Activated T-cell treated with anti-CD3 and anti-CD28 coated beads for 4 hours (primary cell): Measurements from ENCODE around the gene PRSS56.

Experiments
- DNase-seq: peaks from one replicate; pipeline ENCODE4 v3.0.0-alpha.2; 2020

PRSS56 gene

DNA sequence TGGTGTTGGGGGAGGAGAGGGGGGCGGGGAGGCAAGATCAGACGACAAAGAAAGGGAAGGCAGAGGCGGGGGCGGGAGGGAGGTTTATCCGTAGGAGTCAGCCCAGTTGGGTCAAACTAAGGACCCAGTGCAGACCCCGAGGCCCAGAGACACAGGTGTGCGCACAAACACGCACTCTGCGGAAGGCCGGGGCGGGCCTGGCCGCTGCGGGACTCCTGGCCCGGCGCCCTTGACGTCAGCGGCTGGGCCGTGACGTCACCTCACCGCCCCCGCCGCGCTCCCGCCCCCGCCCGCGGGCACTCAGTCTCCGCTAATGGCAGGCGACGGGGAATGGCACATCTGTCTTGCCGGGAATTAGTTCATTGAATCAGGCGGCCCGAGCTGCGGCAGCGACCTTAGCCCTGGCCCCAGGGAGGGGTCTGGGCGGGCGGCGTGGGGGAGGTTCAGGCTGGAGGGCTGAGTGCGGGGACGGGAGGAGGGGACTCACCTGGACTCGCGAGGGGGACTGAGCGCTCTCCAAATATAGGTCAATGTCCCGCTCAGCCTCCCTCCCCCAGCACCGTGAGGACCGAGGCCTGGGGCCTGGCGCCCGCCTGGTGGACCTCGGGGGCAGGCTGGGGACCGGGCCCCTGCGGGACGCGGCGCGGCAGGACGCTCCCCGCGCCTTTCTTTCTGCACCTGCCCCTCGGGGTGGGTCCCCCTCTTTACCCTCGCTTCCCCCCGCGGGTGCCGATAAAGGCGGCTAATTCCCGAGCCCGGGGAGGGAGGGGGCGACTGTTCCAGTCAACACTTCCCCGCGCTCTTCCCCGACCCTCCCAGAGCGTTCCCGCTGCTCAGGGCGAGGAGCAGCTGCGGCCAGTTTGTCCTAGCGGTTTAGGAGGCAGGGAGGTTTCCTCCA is 17.0 kb upstream of the PRSS56 start:
- peak; percentile 42 for DNase-seq

DNA sequence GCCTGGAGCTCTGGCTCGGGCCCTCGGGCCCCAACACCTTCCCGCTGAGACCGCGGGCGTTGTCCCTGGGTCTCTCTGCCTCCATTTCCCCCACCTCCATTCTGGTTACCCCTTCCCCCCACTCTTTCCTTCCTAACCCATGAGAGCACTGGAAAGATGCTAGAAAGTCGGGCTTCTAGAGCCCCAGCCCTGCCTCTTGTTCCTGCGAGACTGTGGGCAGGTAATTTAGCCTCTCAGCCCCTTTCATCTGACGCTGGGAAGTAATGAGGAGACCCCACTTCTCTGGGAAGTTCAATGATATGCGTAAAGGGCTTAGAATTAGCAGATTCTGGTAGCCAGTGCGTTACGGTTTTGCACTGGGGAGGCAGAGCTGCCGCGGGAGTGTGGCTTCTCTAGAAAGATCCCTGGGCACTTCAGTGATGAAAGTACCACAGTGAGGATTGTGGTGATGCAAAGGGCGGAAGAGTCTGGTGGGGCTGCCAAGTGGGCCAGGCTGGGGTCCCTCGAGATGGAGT is 16.3 kb upstream of the PRSS56 start:
- no peak for DNase-seq

DNA sequence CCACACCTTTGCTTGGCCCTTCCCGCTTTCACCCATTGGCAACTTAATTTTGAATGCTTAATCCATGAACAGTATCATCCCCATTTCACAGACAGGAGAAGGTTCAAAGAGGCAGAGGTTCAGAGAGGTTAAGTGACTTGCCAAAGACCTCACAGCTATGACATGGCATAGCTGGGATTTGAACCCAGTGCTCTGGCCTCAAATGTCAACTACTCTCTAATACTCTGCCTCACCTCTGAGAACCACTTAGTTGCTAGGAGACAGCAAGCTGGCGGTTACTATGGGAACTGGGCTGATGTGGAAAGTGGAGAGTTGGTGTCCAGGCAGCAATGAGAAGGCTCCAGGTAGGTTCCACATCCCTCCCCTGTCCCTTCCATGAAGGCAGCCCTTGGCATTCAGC is 15.8 kb upstream of the PRSS56 start:
- DNase-seq, result no peak

DNA sequence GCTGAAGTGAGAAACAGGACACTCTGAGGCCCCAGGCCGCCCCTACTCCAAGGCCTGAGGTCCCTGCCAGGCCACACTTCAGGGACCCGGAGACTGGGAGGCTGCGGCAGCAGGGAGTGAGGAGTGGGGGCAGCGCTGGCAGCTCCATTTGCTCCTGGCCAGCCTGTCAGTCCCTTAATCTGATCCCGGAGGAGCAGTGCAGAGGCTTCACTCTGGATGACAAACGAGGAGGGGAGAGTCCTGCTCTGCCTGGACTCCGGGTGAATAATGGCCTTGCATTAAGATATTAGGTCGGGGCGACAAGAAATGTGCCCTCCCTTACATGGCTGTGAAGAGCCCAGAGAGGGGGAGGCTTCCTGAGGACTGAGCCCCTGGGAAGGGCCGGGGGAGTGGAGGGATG is 14.3 kb upstream of the PRSS56 start:
- DNase-seq, result no peak

DNA sequence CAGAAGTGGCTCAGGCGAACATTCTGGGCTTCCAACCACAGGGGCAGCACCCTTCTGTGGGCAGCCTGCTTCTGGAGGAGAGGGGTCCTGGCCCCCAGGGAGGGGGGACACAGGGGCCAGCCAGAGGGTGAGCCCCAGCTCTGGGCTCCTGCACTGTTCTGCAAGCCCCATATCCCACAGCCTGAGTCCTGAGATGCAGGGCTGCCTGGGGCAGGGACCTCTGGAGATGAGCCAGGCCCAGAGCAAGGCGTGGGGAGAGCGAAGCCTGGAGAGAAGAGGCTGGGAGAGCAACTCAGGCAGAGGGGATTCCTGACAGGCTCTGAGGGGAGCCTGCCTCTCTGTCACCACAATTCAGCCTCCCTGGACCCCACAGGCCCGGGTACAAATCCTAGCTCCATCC is 13.5 kb upstream of the PRSS56 start:
- DNase-seq, result no peak

DNA sequence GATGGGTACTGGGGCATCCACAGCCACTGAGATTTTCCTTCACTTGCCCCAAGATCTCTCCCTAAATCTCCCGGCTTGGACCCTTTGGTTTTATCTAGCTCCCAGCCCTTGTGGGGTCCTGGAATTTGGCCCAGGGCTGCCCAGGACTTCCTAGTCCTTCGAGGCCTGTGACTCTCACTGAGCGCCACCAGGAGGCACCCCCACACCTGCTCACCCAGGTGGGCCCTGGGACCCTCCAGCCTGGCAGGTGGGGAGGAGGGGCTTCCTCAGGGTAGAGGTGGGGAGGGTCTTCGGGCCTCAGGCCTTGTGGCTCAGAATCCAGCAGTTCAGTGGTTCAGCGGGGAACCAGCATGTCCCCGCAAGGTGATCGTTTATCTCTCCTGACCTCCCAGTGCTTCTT is 11.9 kb upstream of the PRSS56 start:
- DNase-seq, result no peak

- DNase-seq, result no peak
These were observed 8.8 kb upstream of the PRSS56 start for GRCh38 chr2:232511336-232511890.

GRCh38 chr2:232512602-232513001 is 7.6 kb upstream of the PRSS56 start:
- DNase-seq, result no peak

DNA sequence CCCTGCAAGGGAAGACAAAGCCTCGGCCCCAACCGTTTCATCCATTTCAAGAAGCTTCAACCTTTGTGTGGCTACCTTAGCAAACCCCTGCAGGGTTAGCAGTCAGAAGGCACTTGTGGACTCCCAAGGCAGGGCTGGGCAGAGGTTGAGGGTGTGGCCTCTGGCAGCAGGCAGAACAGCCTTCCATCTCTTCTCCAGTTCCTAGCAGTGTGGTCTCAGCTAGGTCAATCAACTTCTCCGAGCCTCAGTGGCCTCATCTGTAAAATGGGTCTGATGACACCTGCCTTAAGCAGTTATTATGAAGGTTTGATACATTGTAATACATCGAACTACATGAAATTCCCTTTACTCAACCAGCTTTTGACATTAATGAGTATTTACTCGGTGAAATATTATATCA is 6.8 kb upstream of the PRSS56 start:
- no peak for DNase-seq

DNA sequence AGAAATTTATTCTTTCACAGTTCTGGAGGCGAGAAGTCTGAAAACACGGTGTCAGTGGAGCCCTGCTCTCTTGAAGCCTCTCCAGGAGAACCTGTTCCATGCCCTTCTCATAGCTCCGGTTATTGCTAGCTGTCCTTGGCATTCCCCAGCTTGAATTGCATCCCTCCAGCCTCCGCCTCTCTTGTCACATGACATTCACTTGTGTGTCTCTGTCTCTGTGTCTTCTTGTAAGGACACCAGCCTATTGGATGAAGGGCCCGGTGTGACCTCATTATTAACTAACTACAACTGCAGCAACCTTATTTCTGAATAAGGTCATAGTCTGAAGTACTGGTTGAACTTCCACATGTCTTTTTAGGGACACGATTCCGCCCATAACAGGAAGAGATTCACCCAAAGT is 4.5 kb upstream of the PRSS56 start:
- no peak for DNase-seq

- DNase-seq, result no peak
These were observed 3.6 kb upstream of the PRSS56 start for GRCh38 chr2:232516551-232516950.

- no peak for DNase-seq
These were observed 1.3 kb upstream of the PRSS56 start for GRCh38 chr2:232518844-232519243.

GRCh38 chr2:232520489-232520888 is 301 bp downstream of the PRSS56 start:
- no peak for DNase-seq

- DNase-seq, result no peak
These were observed 910 bp downstream of the PRSS56 start for GRCh38 chr2:232521098-232521497.

DNA sequence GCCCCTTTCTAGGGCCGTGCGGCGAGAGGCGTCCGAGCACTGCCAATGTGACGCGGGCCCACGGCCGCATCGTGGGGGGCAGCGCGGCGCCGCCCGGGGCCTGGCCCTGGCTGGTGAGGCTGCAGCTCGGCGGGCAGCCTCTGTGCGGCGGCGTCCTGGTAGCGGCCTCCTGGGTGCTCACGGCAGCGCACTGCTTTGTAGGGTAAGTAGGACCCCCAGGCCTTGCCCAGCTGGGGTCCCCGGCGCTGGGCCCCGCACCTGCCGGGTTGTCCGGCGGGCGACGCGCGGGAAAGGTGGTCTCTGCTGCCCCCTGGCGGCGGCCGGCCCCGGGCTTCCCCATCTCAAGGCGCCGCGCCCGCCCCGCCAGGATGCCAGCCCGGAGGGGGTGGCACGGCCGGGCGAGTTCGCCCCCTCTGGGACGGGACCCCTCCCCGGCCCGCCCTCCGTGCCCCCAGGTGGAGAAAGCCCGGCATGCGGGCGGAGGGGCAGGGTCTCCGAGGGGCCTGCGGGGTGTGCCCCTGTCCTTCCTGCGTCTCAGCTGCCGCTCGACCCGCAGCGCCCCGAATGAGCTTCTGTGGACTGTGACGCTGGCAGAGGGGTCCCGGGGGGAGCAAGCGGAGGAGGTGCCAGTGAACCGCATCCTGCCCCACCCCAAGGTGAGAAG is 1.9 kb downstream of the PRSS56 start:
- DNase-seq, result peak; percentile 66

- DNase-seq, result no peak
These were observed 2.6 kb downstream of the PRSS56 start for GRCh38 chr2:232522623-232523401.

- DNase-seq, result no peak
These were observed 3.2 kb downstream of the PRSS56 start for GRCh38 chr2:232523402-232523681.

DNA sequence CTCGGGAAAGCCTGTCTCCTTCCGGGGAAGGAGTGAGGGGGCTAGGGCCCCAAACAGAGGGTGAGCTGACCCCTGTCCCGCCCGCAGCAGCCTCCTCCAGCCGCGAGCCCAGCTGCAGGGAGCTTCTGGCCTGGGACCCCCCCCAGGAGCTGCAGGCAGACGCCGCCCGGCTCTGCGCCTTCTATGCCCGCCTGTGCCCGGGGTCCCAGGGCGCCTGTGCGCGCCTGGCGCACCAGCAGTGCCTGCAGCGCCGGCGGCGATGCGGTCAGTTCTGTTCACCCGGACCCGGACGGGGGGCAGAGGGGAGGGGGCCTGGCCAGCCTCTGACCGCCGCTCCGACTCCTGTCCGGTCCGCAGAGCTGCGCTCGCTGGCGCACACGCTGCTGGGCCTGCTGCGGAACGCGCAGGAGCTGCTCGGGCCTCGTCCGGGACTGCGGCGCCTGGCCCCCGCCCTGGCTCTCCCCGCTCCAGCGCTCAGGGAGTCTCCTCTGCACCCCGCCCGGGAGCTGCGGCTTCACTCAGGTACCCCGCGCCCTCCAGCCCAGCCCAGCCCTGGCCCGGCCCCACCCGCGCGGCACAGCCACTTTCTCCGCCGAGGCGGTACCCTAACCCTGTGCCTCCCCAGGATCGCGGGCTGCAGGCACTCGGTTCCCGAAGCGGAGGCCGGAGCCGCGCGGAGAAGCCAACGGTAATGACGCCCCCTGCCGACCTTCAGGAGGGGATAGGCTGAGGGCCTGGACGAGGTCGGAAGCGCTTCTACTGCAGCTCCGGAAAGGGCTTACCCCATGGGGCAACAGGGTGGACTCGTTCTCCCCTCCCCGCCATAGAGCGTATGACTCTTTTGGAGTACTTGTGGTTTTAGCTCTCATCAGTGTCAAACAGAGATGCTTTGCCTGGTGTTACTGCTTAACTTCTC is 3.8 kb downstream of the PRSS56 start:
- no peak for DNase-seq

DNA sequence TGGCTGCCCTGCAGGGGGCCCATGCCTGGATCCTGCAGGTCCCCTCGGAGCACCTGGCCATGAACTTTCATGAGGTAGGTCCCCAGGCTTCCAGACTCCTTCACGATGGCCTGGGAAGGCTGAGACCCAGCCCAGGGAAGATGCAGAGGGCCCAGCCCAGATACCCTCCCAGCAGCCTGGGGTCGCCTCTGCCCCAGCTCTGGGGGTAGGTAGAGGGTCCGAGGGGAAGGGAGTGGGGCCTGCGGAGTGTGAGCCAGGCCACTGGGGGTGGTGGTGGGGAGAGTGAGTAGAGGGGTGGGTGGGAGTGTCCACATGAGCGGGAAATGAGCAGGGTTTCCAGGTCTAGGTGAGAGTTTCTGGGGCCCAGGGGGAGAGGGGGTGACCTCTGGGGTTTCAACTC is 4.6 kb downstream of the PRSS56 start:
- no peak for DNase-seq

DNA sequence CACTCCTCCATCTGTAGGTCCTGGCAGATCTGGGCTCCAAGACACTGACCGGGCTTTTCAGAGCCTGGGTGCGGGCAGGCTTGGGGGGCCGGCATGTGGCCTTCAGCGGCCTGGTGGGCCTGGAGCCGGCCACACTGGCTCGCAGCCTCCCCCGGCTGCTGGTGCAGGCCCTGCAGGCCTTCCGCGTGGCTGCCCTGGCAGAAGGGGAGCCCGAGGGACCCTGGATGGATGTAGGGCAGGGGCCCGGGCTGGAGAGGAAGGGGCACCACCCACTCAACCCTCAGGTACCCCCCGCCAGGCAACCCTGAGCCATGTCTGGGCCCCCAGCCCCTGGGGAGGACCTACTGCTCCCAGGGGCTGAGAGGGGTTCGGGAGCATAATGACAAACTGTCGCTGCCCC is 5.0 kb downstream of the PRSS56 start:
- DNase-seq, result no peak

DNA sequence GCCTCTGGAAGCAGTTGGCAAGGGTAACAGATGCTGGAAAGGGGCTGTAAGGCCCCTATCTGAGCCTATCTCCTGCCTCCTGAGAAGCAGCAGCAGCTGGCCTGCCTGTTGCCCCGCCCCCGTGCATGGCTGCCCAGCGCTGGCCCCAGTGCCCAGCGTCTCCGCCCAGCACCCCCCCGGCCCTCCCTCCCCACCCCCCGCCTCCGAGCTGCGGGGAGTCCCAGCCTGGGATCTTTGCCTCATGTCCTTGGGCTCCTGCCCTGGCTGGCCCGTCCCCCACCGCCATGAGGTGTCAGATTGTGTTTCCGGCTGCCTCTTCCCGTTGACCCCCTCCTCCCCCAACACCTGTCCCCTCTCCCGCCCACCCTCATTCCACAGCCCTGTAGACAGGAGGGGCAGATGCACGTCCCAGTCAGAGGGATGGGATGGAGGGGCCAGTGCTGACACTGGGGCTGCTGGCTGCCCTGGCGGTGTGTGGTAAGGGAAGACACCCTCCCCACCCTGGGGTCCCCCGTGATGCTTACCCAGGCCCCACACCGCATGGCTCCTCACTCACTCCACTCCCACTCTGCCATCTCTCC is 5.7 kb downstream of the PRSS56 start, which contains the start of gene CHRND:
Gene CHRND, plus strand, starts transcription at position 370 of the 581 bp plus-strand sequence. Its CDS starts 56 bp downstream, at position 426.
- no peak for DNase-seq
